D721Med (cell line): ENCODE results near the gene TMTC1.

Experiments
- DNase-seq: peaks from one replicate; pipeline ENCODE4 v3.0.0; 2011; ENCODE audit warnings: low spot score; ENCODE audit not compliant: insufficient read length
- FAIRE-seq: peaks from 2 replicates; lab custom pipeline; 2011; peaks lifted over from hg19 to GRCh38; lab: Jason Lieb, UNC
- CTCF ChIP-seq: IDR thresholded peaks from 2 replicates; pipeline ENCODE4 v1.5.1; 2012; ENCODE audit warnings: mild to moderate bottlenecking, control low read depth; ENCODE audit not compliant: insufficient read depth; ENCODE audit errors: missing control alignments

The TMTC1 gene

DNA sequence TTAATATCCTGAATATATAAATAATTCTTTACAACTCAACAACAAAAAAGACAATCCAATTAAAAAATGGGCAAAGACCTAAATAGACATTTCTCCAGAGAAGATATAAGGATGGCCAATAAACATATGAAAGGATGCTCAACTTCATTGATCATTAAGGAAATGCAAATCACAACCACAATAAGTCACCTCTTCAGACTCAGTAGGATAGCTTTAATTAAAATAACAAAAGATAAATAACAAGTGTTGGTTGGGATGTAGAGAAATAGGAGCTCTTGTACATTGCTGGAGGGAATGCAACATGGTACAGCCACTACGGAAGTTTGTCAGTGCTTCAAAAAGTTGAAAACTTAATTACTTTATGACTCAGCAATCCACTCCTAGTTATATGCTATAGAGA is 156.5 kb downstream of the TMTC1 start:
- DNase-seq (no peak), FAIRE-seq (no peak)
- TF ChIP-seq CTCF = no peak

DNA sequence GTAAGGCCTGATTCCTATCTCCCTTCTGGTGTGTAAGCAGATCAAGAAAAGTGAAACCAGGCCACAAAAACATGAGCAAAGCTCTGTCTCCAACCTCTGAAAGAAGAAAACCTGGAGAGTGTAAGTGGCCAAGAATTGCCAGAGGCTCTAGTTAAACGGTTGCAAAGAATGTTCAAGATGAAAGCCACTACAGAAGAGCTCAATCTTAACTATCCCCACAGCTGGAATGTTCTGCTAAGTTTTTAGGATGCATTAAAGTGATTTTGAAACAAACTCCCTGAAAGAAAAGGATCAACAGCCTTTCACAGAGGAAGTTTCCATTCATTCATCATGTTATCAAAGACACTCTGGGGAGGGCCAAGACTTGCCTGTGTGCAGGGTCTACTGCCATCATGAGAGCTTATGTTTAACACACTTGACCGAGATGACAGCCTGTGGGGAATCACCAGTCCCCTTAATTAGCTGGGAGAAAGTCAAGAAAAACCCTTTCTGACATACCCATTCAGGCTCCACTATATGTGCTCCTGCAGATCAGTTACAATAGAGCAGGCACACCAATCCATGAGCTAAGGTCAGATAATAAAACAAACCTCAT is 158.3 kb downstream of the TMTC1 start:
- DNase-seq (no peak), FAIRE-seq (no peak)
- no peak for TF ChIP-seq CTCF

DNA sequence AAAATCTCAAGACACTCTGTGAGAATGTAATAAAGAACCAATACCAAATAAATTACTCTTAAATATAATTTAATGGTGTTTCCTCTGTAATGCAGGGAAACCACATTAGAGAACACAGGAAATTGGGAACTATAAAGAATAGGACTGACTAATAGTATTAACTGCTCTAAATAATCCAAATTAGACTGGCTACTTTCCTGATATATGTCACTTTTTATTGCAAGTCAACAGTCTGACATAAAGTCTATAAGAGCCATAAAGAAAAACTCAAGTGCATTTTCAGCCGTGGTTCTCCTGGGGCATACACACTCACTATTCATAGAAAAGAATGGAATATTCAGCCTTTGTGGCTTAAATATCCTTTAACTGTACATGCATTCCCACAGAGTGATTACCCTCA is 161.5 kb downstream of the TMTC1 start:
- FAIRE-seq (no peak), DNase-seq (no peak)
- no peak for TF ChIP-seq CTCF

- FAIRE-seq (no peak), DNase-seq (no peak)
- TF ChIP-seq CTCF = no peak
Observed at GRCh38 chr12:29620030-29620429, 163.7 kb downstream of the TMTC1 start.

DNA sequence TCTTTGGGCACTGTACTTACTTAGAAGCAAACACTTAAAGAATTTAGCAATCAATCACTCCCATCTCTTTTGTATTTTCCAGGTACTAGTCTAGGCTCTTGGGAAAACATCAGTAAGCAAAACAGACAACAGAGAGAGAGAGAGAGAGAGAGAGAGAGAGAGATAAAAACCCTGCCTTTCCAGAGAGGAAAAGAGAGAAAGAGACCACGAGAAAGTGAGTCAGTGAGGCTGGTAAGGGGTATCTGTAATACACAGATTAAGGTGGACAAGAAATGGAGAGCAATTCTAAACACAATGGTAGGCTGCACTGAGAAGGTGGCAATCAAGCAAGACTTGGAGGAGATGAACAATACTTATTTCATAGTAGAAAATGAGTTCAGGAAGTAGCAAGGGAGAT is 166.3 kb downstream of the TMTC1 start:
- FAIRE-seq (no peak), DNase-seq (no peak)
- TF ChIP-seq CTCF = no peak

DNA sequence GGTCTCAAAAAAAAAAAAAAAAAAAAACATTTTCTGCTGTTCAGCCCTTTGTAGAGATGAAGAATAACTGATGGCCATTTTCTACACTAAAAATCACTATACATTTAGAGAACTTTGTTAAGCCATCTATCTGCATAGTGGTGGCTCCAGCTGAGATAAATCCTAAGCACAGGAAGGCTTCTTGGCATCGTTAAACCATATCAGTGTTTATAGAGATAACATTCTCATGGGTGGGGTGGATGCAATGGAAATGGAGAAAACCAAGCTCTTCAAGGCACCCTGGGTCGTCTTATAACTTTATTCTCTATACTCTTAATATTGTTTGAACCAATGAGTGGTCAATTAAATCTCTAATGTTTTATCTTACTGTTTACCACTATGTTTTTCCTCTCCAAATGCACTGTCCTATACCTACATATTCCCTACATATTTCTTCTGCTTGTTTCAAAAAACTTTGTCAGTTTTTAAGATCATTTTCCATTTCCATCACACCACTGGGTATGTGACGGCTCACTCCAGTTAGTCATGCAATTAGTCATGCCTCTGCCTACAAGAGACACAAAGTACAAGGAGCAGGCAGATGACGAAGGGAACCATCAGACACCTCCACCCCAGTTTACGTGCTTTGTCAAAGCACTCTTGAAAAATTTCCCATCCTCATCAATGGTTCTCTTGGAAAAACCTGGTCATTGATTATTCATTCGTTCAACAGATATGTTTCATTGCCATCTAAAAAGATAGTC is 166.9 kb downstream of the TMTC1 start:
- no peak for DNase-seq
- no peak for TF ChIP-seq CTCF

DNA sequence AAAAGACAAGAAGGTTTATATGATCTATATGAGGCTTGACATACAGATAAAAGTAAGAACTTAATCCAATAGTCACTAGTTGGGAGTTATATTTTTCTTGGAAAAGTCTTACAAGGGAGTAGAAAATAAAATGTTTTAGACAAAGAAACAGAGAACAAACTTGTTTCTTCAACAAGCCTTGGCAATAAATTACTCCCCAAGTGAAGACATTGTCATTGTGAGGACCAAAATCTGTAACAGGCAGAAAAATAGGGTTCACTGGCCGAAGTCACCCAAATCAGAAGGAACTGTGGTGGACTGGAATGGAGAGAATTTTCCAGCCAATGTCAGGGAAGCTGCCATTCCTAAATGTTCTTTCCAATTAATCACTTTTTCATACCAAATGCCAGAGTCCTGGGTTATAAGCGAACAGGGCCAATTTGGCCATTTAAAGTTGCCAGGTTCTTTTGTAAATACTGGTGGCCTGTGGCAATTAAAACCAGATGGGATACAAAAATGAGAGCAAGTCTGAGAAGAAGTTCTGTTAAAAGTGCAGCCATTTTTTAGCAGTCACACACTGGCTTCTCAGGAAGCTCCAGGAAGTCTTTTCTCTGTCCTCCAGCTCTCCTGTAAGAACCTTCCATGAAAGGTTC is 168.9 kb downstream of the TMTC1 start:
- TF ChIP-seq CTCF = no peak
- FAIRE-seq = no peak

More for the DNA sequence above, 166.9 kb downstream of the TMTC1 start:
- FAIRE-seq = no peak

More for the DNA sequence above, 168.9 kb downstream of the TMTC1 start:
- no peak for DNase-seq
